HG03520 (cell line): Measurements from ENCODE around the gene PHETA1.
"Not testable (repeated sequence)": the region's sequence is repeated elsewhere in the genome, so short reads cannot be mapped to it uniquely, and the experiment has no call there.

ENCODE experiments used
- ATAC-seq: cut with Tn5 transposase; IDR thresholded peaks from one replicate; pipeline ENCODE4 v1.9.1; 2021; ENCODE audit warnings: mild to moderate bottlenecking, moderate library complexity; ENCODE audit not compliant: unreplicated experiment

Gene PHETA1

DNA sequence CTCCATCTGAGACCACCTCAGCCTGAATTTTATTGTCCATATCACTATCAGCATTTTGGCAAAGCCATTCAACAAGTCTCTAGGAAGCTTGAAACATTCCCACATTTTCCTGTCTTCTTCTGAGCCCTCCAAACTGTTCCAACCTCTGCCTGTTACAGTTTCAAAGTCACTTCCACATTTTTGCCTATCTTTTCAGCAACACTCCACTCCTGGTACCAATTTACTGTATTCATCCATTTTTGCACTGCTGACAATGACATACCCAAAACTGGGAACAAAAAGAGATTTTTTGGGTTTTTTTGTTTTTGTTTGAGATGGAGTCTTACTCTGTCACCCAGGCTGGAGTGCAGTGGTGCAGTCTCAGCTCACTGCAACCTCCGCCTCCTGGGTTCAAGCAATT is 4.3 kb upstream of the PHETA1 start:
- not testable (repeated sequence) for ATAC-seq

DNA sequence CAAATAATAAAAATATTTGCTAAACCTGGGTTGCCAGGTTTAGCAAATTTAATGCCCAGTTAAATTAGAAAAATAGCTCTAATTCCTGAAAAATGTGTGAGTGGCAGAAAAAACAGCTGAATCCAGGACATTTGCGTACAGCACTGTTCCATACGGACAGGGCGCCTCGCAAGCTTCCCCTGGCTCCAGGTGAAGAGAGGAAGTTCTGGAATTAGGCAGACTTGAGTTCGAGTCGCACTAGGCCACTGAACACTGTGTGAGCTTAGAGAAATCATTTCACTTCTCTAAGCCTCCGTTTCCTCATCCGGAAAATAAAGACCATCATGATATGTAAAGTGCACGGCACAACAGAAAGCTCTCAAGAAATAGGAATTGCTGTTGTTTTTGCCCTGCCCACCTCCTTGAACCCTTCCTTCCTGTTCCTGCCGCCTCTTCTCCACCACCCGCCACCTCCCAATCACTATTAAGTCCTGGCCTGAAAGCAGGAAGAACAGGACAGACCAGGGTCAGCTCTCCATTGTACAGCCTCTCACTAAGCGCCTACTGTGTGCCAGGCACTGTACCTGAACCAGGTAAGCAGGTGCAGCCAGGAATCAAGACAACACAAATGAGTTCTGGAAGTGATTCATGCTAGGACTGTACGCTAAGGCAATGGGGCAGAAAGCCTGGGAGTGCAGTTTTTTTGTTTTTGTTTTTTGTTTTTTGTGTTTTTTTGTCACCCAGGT is 763 bp upstream of the PHETA1 start:
- ATAC-seq = no peak

DNA sequence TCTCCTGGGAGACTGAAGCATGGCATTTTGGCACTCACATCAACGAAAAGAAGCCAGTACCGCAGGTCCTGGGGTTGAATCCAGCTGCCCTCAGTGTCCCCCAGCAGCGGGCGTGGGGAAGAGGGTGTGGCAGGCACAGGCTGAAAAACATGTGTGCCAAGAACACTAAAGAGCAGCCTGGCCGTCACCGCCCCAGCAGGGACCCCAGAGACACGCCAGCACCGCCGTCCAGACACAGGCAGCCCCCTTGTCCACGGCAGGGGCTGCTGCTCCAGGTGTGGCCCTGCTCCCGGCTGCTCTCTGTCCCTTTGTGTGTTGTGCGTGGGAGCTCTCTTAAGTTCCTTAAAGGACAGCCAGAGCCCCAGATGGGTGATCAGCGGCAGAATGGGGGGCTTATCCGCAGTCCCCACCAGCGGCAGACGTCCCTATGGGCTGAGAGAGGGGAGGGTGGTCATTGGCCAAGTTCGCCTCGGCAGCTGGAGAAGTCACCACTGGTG is 556 bp downstream of the PHETA1 start:
- no peak for ATAC-seq

DNA sequence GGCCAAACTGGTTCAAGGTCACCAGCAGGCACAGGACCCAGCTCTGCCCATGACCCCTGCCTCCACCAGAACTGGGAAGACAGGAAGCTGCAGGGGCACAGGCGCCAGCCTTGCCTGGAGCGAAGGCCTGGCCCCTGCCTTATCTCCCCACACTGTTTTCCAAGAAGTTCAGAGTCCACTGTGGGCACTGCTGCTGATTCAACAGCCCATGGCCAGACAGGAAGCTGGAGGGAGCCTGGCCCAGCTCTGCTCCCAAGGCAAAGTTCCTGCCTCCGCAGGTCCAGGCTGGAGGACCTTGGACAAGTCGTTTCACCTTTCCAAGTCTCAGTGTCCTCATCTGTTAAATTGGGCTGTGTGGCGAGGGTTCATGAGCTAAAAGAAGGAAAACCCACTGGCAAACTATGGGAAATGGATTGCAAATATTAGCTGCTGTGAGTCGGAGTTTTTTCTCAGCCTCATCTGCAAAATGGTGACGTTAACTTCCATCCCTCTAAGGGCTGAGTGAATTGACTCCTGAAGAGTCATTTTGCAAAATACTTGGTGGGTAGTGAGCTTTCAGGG is 1.2 kb downstream of the PHETA1 start:
- no peak for ATAC-seq

DNA sequence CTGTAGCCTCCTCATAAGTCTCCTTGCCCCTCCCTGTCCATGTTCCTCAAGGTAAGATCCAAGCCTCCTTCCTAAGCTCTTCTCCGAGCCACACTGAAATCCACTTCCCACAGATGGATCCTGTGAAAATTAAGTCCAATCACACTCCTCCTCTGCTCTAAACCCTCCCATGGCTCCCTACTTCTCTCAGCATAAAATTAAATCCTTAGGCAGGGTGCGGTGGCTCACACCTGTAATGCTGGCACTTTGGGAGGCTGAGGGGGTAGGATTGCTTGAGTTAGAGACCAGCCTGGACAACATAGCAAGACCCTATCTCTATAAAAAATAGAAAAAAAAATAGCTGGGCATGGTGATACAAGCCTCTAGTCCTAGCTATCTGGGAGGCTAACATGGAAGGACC is 2.3 kb downstream of the PHETA1 start:
- no peak for ATAC-seq

DNA sequence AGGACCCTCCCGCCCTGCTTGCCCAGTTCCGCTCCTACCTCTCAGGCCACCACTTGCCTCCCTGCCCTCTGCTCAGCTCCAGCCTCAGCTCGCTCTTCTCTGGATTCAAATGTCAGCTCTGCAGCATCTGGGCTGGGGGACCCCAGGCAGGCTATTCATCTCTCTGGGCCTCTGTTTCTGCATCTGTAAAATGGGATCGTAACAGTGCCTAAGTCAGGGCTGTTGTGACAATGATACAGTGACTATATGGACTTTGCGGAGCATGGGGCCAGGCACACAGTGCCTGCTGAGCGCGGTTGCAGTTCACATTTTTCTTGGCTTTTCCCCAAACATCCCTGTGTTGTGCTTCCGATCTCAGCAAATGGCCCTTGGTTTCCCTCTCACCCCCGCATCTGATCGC is 2.8 kb downstream of the PHETA1 start:
- ATAC-seq = no peak

DNA sequence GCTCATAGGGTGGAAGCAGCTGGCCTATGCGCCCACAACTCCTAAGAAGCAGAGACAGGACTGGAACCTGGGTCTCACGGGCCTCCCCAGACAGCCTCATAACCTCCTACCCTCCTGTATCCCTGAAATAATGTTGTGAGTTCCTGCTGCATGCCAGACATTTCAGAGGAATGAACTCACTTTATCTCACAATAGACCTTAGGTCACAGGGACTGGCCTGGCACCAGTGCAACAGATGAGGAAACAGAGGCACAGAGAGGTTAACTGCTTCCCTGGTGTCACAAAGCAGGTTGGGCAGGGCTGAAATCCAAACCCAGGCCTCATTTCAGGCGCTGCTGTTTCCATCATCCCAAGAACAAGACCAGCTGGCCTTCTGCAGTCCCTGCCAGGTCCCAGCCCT is 5.3 kb downstream of the PHETA1 start:
- ATAC-seq = no peak

DNA sequence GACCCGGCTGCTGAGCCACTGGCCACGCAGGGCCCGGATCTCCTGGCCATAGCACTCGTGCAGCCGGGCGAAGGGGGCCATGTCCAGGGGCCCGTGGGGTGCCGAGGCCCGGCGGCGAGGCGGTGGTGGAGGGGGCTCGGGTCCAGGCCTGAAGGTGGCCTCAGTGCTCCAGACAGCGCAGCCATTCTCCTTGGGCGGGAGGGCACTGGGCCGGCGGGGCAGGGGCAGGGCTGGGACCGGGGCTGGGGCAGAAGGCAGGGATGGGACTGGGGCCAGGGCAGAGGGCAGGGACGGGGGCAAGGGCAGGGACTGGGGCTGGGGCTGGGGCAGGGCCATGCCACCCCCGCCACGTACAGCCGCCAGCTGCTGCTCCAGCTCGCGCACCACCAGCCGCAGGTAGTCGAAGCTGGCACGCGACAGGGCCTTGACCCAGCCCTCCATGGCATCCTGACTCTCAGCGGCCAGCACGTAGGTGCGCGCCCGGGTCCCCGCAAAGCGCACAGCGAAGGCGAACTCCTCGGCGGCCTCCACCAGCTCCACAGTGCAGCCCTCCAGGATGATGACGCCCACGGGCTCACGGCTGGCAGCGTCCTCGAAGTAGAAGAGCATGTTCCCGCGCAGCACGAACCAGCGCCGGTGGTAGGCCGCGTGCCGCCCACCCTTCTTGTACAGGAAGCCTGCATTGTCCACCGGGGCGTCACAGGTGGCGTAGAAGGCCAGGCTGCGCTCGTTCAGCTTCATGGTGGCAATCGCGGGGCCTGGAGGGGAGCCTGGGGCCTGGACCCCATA is 6.0 kb downstream of the PHETA1 start:
- ATAC-seq = no peak

DNA sequence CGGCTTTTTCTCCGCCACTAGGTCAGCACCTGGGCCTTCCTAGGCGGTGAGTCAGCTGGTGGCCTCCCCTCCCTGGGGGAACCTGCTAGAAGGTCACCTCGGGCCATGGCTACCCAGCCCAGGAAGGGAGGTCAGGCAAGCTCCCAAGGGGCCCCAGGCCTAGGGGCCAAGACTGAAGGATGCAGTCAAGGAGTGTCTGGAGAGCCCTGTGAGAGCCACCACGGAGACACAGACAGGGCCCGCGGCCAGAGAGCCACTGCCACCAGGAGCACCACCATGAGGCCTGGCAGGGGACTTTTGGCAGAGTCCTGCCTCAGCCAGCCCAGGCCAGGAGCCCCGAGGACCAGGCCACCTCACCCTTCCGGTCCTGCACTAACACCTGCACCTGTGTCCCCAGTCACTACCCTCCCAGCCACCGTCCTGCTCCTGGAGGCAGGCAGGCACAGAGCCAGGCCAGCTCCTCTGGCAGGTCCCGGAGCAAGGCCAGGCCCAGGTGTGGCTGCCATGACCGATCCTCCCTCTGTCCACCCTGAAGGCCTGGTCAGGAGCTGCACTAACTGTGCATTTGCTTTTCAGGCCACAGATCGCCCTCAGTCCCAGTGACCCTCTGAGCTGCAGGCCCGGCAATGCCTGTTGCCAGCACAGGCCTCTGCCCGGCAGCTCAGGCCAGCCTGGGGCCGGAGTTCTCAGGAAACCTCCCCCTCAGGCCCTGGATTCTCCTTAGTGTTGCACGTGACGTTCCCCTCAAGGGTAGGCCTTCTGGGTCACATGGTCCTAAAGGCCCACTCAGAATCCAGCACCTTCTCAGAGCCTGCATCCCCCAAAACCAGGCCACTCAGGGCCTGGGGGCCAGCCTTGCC is 6.9 kb downstream of the PHETA1 start:
- no peak for ATAC-seq

DNA sequence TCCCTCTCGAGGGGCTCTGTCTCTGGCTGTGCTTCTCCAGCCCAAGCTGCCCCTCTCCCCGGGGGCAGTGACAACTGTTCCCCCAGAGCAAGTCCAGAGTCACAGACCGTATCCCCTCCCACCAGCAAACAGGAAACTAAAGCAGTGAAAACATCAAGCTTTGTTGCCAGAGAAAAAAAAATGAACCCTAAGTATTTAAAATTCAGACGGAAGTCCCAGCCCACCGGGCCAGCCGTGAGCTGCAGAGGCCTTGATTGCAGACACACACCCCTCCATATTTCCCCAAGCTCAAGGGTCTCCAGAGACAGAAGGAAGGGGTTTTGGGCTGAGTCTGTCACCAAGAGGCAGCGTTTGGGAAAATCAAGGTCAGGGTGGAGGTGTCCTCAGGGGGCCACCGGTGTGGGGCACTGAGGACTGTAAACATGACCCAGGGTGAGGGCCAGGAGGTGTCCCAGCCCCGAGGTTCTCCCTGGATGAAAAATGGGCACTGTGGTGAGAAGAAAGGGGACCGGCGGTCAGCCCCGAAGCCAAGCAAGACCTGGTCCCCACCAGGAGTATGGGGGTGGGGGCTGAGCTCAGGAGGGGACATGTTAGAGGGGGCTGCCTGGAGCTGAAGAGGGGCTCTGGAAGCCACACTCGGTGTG is 7.7 kb downstream of the PHETA1 start:
- ATAC-seq = no peak

DNA sequence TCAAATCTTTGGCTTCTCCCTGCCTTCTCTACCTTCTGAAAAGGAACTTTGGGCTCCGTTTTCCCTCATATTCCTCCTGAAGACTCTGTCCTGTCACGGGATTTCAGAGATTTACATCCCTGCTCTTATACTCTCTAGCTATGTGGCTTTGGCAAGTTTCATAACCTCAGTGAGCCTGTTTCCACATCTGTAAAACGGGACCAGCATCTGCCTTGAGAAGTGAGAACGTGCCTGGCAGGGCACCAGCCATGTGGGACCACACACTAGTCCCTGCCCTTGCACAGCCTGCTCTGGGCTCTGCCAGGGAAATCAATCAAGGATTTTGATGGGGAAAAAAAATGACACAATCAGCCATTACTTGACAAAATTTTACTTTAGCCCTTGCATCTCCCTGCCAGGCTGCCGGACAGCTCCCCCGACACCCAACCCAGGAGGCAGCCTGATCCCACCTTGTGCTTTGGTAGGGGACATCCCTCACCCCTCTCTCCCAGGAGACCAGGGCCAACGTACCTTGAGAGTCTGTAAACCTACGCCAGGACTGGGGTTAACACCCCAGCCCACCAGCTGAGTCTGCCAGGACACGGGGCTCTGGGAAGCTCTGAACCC is 8.5 kb downstream of the PHETA1 start:
- ATAC-seq = no peak

DNA sequence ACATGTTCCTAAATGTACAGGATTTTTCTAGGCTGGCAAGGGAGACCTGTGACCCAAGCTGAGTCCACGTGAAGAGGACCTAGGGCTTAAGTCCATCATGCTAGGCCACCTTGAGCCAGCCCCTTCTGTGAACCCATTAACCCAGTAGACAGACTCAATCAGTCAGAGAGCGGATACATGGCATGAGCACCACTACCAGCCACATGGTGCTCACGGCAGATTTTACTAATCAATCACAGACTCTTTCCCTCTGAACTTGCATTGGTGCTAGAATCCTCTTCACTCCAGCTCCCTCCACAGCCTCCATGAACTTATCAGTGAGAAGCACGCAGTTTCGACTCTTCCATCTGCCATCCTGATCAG is 9.0 kb downstream of the PHETA1 start:
- no peak for ATAC-seq

DNA sequence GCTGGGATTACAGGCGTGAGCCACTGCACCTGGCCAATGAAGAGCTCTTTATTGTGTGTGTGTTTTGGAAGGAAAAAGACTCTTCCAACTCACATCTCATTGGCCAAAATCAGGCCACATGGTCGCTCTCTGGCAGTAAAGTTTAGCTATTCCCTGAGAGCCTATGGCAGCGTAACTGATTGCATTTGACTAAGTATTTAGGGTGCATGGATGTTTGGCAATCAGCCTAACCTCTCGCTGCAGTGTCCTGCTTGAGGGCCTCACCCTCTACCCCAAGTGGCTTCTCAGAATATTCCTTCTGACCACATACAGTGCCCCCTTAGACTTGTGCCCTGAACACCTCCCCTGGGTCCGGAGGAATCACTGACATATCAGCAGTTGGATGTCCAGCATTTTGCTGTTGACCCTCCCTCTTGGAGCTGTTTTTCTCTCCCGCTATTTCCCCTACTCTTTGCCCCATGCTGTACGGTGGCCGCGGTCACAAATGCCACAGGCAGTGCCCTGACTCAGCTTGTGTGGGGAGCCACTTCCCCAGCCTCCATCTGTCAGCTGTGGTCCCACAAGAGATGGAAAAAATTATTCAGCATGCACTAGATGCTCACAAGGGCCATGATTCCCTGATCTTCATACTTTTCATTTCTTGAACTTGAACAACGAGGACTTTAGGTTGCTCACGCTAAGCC is 9.5 kb downstream of the PHETA1 start:
- no peak for ATAC-seq

DNA sequence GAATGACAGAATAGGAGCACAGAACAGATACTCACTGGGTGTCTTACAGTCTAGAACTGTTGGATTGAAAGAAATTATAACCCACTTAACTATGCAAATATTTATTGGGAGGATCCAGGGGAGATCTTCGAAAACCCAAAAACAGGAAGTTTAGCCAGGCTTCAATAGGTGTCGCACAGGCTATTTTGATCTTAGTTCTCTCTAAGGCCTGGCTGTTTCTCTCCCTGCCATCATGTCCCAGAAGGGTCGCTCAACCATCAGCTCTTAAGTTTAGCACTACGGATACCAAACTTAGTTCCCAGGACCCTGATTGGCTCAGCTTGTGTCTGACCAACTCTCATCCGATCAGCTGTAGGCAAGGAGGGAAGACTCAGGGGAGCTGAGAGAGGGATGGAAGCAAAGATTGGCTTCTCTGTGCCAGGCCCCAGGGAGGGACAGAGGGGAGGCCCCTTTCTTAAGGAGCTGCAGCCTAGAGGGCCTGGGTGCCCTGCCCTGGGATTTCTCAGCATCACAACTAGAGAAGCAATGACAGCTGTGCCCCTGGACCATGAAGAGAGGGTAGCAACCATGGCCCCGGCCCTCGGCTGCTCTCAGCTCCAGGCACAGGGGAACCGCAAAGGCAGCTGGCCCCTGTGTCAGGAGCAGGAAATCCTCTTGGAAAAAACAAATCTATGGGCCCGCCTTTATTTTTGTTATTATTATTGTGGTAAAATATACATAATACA is 13.5 kb downstream of the PHETA1 start:
- ATAC-seq = no peak

DNA sequence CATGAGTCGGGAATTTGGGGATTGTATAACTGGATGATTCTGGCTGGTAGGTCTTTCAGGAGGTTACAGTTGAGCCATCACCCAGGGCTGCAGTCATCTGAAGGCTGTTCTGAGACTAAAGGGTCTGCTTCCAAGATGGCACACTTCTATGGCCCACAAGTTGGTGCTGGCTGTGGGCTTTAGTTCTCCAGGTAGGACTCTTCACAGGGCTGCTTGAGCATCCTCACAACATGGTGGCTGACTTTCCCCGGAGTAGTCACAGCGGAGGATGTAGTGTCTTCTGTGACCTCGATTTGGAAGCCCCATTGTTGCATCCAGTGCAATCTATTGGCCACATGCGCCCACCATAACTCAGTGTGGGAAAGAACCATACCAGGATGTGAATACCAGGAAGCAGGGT is 14.4 kb downstream of the PHETA1 start:
- no peak for ATAC-seq

DNA sequence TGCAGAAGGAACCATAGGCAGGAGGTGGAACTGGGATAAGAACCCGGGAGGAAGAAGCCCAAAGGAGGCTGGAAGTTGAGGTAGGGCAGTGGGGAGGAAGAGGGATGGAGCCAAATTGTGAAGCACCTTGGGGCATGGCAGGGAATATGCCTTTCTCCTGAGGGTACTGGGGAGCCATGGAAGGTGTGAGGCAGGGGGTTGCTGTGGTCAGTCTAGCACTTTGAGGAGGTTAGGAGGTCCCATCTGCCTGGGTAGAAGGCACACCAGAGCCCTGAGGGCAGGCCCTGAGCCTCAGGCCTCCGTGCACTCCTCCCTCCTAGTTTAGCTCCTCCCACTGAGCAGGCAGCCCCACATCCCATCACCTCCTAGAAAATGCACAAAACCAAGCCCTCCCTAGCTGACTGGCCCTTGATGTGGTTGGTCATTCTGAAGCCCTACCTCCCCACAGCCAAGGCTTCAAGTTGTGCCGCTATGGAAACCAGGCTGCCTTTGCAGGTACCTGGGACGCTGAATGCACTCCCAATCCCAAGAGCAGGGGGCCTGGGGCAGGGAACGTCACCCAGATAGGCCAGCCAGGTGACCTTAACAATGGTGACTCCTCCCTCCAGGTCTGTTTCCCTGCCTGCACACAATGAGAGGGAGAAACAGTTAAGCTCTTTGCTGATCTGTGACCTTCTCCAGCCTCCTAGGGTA is 15.1 kb downstream of the PHETA1 start:
- no peak for ATAC-seq

DNA sequence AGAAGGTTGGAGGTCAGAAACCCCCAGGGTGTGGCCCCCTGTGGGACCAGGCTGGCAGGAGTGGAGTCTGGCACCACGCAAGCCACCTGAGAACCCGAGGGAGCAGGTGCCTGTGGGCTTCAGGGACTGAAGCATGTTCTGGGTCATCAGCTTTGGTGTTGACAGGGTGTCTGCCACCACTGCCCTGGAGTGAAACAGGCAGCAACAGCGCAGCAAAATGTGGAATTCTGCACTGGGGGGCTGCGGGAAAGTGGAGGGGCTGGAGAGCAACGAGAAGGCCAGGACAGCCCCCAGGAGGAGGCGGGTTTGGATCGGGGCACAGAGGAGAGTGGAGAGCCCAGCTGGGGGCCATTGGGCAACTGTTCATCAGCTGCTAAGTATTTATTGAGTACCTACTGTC is 15.9 kb downstream of the PHETA1 start:
- no peak for ATAC-seq

DNA sequence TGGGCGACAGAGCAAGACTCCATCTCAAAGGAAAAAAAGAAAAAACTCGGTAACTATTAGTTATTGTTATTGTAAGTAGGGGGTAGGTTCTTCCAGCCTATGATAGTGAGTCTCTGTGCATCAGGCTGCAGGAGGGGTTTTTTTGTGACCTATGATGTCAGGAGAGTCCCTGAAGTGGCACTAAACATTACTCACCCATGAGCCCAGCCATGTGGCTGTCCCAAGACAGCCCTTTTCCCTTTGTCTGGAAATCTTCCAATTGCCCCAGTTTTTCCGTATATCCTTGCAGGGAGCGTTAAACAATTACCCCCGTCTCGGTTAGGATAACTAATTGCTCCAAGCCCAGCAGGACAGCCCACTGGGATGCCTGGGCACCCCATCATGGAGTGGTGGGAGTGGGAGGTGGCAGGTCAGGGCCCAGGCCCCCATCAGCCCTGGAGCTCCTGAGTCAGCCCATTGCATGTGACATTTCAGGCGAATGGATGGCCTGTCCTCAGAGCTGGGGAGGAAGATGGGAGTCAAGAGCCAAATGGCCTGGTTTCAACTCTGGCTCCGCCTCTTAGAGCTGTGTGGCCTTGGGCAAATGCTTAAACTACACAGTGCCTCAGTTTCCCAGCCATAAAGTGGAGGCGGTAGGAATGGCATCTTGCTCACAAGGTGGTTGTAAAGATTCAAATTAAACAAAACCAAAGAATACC is 16.4 kb downstream of the PHETA1 start:
- no peak for ATAC-seq
